A549 treated with GW870086 at 1 μM for 4 hours (cell line): Measurements from ENCODE around the gene TIAM1. TPM values are rescaled to one million over a fixed set of nuclear protein-coding genes. Genes with fewer than 3 reads are reported as not detected.

Experiments
- total RNA-seq: library from RNA; stranded (reverse); fragments of 200-300 nt; extraction: Qiagen RNA extraction; gene quantifications from 5 replicates; pipeline ENCODE4 v1.2.3, GENCODE V29; 2022; ENCODE audit warnings: low read depth

The TIAM1 gene
- 0.69 to 1.5 TPM (median 0.78 TPM) in 5 replicates for total RNA-seq

GRCh38 chr21:31343680-31344480 is at the start of gene TIAM1:
TIAM1 (minus strand) TSS chr21:31344261; CDS start chr21:31266972, 77,289 bp downstream.

